ENCODE measurements around the gene MTOR.
A peak's percentile ranks its signal among the peaks of the same experiment; 100 is the strongest.
"Not testable (repeated sequence)": the region's sequence is repeated elsewhere in the genome, so short reads cannot be mapped to it uniquely, and the experiment has no call there.

MTOR gene

DNA sequence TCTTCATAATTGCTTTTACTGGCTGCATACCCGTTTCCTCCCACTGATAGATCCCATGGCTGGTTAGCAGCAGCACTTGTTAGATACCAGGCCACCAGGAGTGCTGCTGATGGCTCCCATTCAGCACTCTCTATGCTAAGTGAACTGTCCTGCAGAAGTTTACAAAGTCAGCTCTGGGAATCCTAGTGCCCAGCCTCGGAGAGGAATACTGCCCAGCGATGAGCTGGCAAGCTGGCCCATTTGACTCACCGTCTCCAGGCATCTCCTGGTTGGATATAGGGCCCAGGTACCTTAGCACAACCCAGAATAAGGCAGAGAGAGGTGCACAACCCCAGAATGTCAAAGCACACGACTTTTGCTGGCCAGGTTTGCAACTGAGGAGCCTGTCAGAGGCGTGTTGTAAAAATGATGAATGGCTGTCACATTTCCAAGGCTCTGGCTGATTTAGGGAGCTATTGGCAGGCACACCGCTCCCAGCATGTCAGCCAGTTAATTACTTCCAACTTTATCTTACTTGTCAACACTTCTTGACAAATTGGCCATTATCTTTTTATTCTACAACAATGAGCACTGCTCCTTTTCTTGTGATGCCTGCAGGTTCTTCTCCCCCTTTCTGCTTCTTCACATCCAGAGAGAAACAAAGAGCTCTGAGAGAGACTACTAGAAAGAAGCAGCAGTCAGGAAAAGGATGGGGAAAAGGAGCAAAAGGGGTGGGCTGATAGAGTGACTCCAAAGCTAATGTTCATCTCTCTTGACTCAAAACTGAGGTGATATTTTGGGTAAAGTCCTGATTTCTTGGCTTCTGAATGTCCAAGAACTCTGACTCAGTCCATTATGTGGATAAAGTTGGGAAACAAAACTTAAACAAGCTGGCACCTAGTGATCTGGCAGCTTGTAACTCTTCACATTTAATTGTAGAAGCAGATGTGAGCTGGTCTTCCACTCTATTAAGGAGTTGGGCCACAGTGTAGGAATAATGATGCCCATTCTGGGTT, 84.0 kb downstream of the MTOR start:
- DNase-seq: no peak

DNA sequence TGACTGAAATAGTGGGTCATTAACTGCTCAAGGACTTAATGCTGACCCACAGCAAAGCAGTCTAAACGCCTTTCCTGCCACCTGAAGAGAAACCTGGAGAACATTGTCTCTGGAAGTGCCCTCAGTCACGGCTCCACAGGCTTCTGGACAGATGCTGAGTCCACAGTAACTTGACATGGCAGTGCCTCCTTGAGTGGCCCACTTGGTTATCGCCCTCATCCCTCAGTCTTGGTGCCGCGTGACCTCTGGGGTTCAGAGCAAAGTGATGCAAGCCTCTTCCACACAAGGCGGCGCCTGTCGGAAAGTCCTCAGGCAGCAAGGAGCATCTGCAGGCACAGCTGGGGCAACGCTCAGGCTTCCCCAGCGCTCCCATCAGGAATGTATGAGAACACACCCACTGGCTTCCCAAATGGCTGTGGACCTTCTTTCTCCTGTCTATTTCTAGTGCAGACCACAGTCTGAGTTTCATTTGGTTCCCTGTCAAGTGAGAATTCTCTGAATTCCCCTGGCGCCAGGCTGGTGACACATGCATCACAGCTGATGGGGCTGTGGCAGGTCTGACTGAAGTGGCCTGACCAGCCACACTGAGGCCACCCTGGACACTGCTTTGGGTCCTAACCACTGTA, 86.2 kb downstream of the MTOR start:
- peak; percentile 17 for DNase-seq

DNA sequence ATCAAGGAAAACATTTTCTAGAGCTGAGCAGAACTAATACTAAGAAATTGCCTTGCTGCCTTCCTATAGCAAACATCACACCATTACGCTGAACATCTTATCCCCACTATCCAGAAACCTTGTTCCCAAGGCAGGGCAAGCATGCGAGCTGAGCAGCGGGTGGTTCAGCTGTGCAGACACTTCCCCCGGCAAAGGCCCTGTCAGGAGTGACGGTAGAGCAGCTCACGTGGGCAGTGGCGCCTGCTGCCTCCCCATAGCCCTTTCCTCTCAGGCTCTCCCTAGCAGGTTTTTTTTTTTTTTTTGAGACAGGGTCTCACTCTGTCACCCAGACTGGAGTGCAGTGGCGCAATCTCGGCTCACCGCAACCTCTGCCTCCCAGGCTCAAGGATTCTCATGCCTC, 86.9 kb downstream of the MTOR start:
- peak; percentile 9 for DNase-seq

DNA sequence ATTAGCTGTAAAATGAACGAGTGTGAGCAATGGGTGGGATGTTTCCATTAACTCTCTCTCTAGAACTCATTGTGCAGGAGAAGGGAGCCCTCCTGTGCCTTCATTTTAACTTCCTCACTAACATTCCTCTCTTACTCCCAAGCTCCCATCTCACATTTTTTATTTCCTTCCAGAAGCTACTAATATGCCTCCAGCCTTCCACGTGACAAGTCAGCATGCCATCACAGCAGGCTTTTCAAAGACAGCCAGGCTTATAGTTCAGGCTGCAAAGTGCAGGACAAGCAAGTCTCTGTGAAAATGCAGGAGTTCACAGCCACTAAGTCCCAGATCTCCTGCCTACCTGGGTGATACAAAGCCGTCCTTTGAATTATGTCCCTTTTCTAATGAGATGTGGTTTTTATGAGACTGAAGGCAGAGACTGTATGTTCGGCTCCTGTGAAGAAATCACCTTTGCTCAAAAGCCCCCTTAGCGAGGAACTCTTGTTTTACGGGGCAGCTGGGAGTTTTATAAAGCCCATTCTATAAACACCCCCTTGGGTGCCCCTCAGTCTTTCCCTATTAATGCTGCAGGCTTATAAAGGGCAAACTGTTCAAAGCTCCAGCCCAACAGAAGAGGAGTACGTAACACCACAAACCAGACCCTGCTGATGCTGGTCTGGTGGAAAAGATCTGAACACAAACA, 87.9 kb downstream of the MTOR start:
- no peak for DNase-seq

DNA sequence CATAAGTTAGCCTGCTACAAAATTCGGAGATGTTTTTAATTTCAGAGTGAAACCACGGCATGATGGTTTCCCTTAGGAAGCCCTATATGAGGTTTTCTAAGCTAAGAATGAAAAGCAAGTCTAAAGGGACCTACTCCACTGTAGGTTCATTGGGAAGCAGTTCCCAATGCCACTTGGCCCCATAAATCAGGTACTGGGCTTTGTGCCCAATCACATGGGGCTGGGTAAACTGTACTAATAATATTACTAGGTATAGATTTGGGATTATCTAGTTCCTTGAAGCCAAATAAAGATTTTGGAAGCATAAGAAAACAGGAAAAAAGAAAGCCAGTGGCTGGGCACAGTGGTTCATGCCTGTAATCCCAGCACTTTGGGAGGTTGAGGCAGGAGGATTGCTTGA, 92.2 kb downstream of the MTOR start:
- DNase-seq: no peak

DNA sequence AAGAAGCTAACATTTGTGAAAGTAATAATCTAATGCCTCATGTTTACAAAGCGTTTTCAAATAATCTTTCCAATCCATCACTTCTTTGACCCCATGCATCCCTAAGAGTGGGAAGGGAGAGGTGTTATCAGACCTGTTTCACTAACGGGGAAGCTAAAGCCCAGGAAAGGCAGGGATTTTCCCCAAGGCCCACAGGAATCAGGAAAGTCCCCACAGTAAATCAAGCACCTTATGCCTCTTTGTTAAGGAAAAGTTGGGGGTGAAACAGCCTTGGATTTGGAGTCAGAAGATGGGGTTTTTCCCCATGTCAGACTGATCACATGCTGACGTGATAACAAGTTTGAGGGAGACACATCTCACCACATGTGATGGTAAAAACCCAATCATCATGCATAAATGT, 93.1 kb downstream of the MTOR start:
- no peak for DNase-seq

DNA sequence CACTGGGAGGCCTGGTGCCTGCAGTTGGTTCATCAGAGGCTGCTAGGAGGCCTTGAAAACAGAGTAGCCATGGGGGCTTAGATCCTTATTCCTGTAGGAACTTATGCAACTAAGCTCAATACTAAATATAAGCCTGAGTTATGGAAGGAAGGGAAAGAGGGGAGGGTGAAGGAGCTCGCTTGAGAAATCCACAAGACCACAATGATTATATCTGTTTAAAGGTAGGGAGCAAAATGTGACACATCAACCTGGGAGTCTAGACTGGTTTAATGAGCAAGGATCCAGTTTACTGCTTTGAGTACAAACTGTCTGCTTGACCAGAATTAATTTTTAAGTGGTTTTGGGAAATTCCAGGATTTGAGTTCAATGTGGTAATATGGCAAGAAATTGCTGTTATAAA, 93.6 kb downstream of the MTOR start:
- no peak for DNase-seq

DNA sequence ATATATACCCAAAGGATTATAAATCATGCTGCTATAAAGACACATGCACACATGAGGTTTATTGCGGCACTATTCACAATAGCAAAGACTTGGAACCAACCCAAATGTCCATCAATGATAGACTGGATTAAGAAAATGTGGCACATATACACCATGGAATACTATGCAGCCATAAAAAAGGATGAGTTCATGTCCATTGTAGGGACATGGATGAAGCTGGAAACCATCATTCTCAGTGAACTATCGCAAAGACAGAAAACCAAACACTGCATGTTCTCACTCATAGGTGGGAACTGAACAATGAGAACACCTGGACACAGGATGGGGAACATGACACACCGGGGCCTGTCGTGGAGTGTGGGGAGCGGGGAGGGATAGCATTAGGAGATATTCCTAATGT, 95.6 kb downstream of the MTOR start:
- DNase-seq: not testable (repeated sequence)

DNA sequence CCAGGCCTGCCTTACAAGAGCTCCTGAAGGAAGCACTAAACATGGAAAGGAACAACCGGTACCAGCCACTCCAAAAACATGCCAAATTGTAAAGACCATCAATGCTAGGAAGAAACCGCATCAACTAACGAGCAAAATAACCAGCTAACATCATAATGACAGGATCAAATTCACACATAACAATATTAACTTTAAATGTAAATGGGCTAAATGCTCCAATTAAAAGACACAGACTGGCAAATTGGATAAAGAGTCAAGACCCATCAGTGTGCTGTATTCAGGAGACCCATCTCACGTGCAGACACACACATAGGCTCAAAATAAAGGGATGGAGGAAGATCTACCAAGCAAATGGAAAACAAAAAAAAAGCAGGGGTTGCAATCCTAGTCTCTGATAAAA, 99.6 kb downstream of the MTOR start:
- DNase-seq: not testable (repeated sequence)

DNA sequence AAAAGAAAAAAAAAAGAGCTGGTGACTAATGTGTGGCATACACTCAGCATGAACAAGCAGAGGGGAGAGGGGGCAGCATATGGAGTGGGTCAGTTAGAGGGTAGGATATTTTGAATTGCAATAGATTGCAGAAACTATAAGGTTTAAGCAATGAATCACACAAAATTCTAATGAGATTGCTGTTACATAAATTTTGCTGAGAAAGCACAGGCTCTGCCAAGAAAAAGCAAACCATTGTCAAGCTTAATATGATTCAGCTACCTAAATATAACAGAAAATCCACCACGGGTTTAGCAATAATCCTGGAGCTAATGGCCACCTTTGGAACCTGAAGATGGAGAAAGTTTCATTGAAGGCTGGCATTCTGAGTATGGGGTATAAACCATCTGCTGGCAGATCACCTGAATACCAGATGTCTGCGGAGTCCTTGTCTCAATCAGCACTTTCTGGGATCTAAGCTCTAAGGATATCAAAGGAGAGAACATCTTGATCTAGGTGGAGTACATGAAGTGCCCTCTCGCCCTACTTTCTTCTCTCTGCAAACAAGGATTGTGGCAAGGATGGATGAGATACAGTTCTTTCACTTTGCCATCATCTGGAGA, 103.5 kb downstream of the MTOR start:
- DNase-seq: no peak

DNA sequence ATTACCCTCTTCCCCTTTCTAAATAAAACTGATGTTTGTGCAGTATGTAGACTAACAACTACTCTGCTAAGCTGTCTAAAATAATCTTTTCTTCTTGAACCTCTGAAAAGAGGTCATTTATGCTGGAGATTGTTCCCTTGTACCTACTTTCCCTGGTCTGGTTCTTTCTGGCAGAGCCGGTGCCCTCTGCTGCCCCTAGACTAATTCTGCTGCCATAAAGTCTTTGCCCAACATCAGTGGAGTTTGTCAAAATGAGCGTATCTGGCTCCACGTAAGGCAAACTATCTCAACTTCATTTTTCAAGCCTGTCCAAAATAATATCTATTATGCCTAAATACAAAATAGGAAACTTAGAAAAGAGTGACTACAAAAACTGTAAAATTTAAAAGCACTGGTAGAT, 104.1 kb downstream of the MTOR start:
- DNase-seq: no peak

DNA sequence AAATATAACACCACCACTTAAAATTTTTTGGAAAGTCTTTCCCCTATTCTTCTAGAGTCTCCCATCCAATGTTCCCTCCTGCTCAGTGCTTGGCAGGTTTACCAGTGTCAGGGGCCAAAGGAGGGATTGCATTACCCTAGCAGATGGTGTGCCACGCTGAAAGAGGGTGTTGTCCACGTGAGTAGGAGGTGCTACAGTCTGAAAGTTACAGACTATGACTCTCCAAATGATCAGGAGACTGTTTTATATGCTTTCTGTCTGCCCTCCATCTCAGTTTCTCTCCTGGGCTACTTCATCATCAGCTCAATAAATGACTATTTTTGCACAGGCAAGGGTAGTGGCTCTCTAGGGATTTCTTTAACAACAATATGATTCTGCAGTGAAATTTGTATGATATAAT, 104.5 kb downstream of the MTOR start:
- DNase-seq: no peak

DNA sequence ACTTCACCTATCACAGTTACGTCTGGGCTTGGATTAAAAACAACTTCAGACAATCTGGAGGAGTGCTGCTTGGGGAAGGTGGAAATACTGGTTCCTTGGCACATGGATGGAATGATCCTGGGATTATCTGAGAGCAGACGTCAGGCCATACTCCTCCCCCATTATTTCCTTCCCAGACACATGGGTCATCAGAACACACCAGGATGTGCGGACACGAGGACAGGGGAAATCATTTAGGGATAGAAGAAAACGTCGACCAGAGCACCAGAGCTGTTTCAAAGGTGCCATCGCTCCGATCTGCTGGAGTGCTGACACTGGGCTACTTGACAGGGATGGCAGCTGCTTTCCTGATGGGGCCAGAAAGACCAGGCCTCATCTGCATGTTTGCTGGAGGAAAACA, 105.0 kb downstream of the MTOR start:
- DNase-seq: no peak

DNA sequence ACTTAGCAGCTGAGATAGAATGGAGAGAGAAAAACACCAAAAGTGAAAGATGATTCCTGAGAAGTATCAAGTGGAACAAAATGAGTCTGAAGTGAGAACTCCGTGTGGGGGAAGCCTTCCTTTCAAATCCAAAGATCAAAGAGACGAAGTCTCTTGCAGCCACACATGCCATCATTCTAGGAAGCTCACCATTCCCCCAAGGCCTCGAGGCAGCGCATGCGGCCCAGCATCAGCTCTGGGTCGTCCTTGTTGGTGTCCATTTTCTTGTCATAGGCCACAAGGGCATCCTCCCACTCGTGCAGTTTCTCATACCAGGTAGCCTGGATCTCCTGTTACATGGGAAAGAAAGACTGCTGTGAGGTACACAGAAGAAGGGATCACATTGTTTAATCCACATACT, 105.4 kb downstream of the MTOR start:
- DNase-seq: no peak

DNA sequence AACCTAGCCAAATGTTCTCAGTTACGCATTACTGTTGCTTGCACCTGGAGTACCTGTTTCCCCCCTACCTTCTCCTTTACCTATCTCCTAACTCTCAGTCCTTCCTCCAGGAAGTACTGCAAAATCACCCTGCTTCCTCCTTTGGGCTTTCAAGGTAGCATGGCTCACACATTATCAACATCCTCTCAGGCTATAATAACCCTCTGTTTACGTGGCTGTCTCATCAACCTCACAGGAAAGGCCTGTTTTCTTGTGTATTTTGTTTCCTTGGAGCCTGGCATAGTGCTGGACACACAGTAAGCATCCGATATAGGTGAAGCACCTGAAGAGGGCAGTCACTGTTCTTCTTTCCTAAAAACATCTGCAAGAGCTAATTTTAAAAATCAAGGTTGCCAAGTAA, 105.9 kb downstream of the MTOR start:
- DNase-seq: no peak

DNA sequence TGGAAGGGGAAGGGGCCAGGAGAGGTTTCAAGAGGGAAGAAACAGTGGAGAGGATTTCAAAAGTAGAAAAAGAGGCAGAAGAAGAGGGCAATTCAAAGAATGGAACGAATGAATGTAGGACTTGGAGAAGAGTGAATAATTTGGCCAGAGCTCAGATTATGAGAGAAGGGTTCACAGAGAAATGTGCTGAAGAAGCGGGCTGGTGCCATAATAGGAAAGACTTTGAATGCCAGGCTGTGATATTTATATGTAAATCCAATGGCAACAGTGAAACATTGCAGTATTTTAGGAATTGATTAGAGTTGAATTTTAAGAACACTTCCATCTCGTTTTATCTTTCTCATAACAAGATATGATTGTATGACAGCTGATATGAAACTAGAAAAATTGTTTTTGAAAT, 109.2 kb downstream of the MTOR start:
- no peak for DNase-seq

DNA sequence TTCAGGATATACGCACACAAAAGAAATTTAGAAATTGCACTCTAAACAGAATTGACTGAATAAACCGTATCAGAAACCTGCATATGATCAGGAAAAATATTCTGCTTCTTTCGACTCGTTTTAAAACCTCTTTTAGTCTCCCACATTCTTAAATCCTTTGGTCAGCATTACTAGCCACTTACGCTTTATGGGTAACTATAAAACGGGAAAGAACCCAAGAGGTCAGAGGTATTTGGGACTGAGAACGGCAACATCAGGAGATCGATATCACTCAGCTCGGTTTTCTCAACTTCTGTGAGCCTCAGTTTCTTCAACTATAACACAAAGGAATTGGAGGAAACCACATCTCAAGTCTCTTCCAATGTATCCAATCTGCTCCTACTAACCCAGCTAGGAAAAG, 109.6 kb downstream of the MTOR start:
- no peak for DNase-seq

DNA sequence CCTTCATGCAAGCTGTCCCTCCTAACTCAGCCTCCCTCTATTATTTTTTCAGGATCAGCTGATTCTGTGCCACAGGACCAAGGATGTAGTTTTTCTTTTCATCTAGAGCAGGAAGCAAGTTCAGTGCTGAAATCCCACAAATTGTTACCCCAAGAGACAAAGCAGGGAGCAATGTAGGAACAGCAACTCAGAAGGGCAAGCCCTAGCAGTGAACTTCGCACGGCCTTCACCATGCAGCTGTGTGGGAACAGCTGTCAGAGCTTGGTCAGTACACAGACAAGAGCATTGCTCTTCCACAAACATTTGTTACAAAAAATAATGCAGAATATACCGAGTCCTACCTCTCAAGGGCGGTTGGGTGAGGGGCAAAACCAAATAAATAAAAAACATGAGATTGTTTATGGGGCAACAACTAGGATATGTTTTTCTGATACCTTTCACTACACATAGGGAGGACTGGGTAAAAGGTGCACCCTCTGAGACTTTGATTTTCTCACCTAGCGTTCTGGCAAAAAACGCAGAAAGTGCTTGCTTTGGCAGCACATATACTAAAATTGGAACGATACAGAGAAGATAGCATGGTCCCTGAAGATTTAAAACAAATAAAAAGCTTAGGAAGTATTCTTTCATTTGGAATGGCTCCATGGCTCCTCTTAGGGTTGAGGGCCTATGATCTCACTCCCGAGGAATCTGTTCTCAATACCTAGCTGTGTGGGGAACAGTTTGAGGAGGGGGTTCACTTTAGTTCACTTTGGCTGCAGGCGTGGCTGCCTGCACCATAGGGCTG, 110.3 kb downstream of the MTOR start:
- DNase-seq: no peak

DNA sequence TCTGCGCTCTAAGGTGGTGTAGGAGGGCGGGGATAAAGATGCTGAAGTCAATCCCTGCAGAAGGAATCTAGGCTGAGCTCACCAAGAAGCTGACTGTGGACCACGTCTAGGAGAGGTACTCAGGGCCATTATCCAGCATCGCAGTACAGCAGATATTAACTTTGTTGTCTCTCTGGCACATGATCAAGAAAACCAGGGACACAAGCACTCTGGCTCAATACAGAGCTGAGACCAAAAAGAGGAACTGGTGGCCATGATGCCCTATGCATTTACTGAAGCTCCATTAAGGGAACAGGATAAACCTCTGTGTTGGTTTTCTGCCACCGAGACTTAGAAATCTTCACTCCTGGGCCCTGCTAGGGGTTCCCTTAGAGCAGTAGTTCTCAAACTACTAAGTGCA, 111.2 kb downstream of the MTOR start:
- DNase-seq: no peak

DNA sequence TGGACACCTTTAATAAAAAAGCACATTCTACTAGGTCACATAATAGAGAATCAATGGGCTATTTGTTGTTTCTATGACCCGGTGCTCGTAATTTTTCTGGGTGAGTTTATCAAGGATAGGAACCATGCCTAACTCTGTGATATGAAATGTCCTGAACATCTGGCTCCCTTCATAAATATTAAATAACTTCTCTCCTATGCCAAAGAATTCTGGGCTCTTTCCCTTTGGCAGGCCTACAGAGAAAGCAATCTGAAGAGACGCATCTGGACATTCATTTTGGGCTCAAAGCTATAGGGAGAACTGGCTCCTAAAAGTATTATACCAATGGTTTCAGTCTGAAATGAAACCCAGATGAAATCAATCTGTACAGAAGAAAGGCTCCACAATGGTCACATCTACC, 112.0 kb downstream of the MTOR start:
- DNase-seq: no peak

DNA sequence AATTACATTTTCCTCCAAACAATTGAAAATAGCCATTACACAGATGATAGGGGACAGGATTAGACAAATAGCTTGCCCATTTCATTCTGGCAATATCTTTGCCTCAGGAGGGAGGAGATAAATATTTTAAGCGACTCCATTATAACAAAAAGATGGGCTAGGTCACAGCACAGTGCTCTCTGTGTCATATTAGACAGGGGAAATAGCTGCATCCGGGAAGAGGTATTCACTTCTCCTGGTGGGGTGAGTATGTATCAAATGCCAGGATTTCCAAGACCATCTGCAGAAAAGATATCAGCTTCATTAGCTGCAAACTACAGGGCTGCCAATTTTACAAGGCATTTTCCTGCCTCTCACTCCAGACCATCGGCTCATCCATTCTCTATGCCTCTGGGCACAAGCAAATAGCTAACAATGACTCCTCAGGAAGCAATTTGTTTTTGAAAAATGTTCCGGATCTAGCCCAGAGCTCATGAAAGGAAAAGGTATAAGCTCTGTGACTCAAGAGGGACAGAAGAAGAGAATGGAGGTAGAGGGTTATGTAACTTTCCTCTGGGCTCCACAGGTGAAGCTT, 115.1 kb downstream of the MTOR start:
- DNase-seq: no peak

DNA sequence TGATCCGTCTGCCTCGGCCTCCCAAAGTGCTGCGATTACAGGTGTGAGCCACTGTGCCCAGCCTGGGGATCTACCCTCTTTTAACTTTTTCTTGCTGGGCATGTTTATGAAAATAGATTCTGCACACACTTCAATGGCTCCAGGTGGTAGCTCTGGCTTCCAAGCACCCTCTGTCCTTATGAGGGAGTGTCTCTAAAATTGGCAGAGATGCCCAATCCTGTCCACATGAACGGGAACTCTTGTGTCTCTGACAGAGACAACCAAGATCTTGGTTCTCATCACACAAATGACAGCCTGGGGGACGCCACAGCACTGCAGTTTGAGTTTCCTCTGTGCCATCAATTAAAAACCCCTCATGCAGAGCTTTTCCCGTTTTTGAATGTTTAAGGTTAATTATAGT, 116.6 kb downstream of the MTOR start:
- no peak for DNase-seq
